Measurements from ENCODE around the gene OCA2.

The OCA2 gene

GRCh38 chr15:27835233-27835939, 263.7 kb downstream of the OCA2 start:
- no peak for DNase-seq

DNA sequence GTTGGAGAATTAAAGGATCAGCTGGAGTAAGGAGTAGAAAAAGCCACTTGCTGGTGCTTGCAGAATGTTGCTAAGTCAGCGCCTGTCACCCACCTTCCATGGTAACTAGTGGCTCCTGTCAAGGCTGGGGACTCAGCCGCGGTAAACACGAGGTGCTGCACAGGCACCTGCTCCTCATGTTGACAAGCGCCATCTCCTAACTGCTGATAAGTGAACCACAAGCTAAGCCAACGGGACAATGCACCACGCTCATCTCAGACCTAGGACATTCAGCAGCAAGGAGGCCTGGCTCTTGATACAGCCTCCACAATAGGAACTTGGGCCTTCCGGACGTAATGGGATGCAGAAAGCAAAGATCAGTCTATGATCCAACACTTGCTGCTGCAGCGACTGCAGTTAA, 264.4 kb downstream of the OCA2 start:
- DNase-seq = no peak

DNA sequence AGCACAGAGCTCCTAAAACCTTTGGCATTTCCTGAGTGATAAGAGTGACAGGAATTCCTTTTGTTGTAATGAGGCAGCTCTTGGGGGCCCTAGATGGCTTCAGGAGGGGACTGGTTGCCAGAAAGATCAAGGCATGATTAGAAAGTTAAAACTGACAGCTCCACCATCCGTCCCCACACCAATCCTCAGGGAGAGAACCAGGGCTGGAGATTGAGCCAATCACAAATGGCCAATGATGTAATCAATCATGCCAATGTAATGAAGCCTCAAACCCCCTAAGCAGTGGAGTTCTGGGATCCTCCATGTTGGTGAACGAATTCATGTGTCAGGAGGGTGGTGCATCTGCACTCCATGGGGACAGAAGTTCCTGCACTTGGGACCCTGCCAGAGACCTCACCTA, 265.1 kb downstream of the OCA2 start:
- no peak for DNase-seq

- DNase-seq = no peak
These were observed 265.9 kb downstream of the OCA2 start for GRCh38 chr15:27833178-27833577.

GRCh38 chr15:27832237-27832596, 266.9 kb downstream of the OCA2 start:
- no peak for DNase-seq

DNA sequence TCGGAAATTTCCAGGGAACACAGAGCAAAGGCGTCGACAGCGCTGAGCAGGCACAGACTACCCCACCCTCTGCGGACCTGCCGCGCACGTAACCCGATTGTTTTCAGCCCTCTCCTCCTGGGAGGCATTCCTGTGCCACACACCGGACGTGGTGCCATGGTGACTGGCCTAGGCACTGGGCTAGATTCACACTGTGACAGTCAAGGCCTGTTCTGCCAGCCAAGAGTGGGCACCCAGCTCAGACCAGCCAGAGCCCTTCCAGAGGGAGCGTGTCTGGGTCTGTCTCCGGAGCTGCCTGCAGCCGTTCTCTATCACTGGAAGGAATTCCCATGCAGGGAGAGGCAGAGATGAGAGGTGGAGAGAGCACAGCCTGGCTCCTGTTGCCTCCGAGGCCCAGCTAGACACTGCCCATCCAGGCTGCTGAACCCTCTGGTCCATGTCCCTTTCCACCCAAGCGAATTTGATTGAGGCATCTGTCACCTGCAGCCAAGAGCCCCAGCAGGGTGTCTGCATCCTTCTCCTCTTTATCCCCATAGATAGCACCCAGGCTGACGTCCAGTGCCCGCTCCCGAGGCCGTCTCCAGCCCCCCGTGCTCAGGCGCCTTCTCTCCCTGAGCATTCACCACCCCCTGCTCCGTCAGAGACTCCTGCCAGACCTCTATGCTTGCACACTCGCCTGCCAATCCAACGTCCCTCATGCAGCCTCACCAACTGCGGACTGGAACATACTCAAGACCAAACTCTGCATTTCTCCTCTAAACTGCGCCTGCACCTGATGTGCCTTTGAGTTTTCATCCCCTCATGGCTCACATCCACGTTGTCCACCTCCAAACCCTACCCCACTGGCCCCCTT, 267.5 kb downstream of the OCA2 start:
- no peak for DNase-seq

DNA sequence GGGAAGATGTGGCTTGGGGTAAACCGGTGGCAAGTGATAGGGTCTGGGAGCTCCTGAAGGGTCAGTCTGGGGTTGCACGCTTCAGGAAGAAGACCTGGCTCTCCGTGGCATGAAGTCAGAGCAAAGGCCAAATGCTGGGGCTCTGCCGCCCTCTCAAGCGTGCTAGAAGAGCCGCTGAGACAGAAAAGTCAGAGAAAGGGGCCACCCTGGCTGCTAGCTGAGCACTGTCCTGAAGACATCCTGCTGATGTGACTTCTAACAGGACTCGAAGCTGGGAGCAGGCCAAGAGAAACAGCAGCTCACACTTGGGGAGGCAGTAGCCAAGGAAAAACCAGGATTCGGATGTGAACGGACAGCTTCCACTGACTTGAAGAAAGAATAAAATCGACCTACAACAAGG, 270.4 kb downstream of the OCA2 start:
- no peak for DNase-seq

DNA sequence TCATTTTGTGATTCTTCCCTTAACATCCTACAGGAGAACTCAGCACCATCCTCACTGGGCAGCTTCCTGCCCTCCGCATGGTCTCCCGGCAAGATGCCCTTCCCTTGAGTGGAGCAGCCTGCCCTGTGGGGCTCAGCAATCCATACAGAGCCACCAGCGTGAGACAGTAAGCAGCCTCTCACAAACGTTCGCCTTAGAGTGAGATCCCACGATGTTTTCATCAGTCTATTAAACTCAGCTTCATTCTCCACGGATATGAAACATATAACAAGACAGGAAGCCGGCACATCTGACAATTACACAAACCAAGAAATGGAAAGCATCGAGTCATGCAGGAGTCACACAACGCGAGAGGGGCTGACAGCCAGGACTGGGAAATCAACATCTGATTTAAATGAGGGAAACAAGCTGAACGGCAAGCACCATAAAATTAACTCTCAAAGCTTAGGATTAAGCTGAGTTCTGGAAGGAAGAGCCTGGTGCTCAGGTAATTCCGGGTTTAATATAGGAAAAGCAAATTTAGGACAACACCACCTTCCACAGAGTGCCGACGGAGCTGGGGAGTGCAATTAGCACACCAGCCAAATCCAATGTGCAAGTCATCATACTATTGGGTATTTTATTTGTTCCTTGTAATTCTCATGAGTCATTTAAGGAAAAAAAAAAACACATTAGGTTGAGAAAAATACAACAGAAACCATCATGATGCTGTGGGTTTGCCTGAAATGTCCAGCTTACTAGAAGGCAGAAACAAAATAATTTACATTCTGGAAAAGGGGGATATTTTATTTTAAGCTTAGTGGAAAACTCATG, 272.0 kb downstream of the OCA2 start:
- DNase-seq = no peak

DNA sequence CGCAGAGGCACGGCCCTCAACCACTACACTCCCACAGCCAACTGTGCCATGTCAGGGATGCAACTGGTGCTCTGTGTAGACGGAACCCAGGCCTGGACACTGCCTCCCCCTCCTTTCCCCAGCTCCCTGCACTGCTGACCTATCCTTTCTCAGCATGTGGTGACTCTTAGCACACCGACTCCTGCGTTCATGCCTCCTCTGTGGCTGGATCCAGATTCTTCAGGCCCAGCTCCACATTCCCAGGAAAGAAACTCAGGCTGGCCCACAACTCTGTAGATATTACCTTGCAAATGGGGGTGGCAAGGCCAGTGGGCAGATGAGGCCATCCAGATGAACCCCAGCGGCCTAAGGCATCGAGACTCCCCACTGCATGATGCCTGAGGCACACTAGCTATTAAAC, 272.7 kb downstream of the OCA2 start:
- DNase-seq = no peak

GRCh38 chr15:27824841-27825422, 274.2 kb downstream of the OCA2 start:
- no peak for DNase-seq

DNA sequence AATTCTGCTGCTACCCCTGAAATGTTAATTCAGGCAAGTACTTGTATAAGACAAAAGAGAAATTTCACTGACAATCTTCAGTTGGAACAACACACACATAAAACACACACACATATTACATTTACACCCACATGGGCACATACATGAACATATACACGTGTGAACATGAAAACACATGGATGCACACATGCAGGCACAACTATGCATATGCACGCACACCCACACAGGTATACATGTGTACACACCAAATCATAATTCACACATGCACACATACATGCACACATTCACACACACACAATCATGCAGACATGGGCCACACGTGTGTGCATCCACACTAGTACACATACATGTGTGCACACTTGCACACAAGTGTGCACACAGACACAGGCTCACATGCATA, 277.8 kb downstream of the OCA2 start:
- DNase-seq = no peak

GRCh38 chr15:27820722-27821121, 278.4 kb downstream of the OCA2 start:
- no peak for DNase-seq

GRCh38 chr15:27820232-27820631, 278.9 kb downstream of the OCA2 start:
- no peak for DNase-seq

DNA sequence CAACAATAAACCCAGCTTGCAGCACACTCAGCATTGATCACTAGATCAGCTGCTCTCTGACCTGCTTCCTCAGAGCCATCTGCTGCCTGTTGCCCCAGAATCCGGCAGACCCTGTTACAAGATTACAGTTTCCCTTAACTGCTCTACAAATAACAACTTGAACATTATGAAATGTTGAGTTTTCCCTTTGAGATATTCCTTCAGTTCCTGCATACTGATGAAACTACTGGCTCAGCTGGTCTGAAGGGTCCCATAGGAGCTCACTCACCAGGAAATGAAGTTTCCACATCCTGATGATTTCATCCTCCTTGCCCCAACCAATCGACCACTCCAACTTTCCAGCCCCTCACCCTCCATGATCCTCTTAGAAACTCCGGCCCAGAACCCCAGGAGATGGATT, 281.9 kb downstream of the OCA2 start:
- no peak for DNase-seq

GRCh38 chr15:27816790-27817189, 282.3 kb downstream of the OCA2 start:
- DNase-seq = no peak

DNA sequence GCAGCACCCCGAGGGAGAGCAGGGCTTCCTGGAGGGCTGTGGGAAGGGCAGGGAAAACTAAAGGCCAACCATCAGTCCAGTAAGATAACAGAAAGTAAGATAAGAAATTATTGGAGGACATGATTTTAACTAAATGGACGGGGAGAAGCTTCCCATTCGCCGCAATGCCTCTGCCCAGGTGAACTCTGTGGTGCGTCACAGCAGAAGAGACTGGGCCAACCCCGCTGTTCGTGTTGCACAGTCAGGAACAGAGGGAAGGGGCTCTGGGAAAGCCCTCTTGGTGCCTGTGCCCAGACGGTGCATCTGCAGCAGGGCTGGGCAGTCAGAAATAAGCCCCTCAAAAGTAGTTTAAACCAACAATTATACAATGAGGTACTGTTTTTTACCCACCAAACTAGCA, 284.1 kb downstream of the OCA2 start:
- DNase-seq = no peak

DNA sequence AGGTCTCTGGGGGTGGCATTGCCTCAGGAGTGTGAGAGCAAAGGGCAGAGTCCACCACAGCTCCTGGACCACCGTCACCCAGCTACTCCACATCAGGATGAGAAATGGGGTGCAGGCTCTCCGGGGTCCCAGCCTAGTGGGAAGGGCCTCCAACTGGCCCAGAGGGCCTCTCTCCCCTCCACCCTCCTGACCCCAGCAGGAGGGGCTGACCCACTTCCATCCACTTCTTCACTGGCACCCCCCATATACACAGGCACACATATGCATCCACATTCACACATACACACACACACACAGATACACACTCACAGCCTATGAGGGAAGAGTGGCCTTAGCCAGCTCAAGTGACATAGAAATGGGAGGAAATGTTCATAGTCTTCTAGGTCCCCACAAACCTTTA, 286.0 kb downstream of the OCA2 start:
- DNase-seq = no peak

GRCh38 chr15:27808182-27808581, 290.9 kb downstream of the OCA2 start:
- DNase-seq = no peak

GRCh38 chr15:27807335-27807734, 291.8 kb downstream of the OCA2 start:
- DNase-seq = no peak

DNA sequence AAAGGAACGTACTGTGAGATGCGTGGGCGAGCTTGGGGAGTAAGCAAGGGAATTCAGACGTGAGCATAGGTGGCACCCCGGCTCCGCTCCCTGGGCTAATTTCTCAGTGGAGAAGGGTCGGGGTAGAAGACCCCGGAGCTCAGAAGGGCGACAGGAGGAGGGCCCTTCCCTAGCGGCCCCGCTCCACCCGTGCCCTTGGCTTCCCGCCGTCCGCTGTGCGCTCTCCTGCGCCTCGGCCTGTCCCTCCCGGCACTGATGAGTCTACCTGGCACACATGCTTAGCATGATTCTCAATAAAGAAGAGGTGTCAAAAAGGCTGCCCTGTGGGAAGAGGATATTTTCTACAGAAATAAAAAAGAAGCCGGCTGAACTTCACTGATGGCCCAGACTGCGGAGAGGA, 292.7 kb downstream of the OCA2 start:
- DNase-seq = no peak

GRCh38 chr15:27805261-27806220, 293.6 kb downstream of the OCA2 start:
- DNase-seq = no peak
